ENCODE results near the gene ENTR1. TPM values are rescaled to one million over a fixed set of nuclear protein-coding genes. Genes with fewer than 3 reads are reported as not detected.
A peak's percentile ranks its signal among the peaks of the same experiment; 100 is the strongest.

Gene ENTR1
- total RNA-seq, 2 experiments from 2014 or later = 85.7 to 91.6 TPM

DNA sequence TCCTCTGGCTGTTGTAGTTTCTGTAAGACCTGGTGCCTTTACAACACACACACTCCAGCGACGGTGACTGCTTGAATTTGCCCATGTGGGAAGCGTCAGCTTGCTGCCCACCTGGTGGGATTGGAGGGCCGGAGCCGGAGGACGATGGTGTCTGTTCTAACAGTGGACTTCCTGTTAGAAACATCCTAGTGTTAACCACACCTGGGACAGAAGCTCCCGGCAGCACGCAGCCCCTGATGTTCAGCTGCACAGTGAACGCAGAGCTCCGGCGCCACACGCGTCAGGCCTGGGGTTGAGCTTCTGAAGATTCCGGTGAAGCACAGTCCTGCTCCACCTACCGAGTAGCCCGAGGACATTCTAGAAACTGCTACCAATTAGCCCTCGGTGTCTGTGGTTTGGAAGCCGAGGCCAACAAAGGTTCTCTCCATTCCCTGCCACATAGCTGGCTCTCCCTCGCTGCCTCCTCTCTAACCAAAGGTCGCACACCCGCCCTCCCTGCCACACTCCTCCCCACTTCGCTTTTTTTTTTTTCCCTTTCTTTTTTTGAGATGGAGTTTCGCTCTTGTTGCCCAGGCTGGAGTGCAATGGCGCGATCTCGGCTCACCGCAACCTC lies 14.4 kb upstream of the ENTR1 start:
- DNase-seq = no peak
- no peak overlapping the region for H3K27ac Mint-ChIP-seq
- intact Hi-C loops (cut with micrococcal nuclease) = loop anchor here (5.0 kb wide), 1 partner anchor 52 kb away; no protein-coding TSS in a partner anchor
- CTCF ChIA-PET = interaction anchor here (2.0 kb wide), 1 partner anchor 15 kb away, joined by 5 read pairs; no protein-coding TSS in a partner anchor
- no peak overlapping the region for H3K4me3 Mint-ChIP-seq
- peaks cover 18% of the 10 kb centered on the region for H3K36me3 Mint-ChIP-seq (ENCODE audit: low read depth)
- H3K4me1 Mint-ChIP-seq (ENCODE audit: low read depth) = no peaks in the 10 kb centered on the region
- H3K27me3 Mint-ChIP-seq (ENCODE audit: low read depth) = no peaks in the 10 kb centered on the region
- H3K9me3 Mint-ChIP-seq = no peaks in the 10 kb centered on the region

DNA sequence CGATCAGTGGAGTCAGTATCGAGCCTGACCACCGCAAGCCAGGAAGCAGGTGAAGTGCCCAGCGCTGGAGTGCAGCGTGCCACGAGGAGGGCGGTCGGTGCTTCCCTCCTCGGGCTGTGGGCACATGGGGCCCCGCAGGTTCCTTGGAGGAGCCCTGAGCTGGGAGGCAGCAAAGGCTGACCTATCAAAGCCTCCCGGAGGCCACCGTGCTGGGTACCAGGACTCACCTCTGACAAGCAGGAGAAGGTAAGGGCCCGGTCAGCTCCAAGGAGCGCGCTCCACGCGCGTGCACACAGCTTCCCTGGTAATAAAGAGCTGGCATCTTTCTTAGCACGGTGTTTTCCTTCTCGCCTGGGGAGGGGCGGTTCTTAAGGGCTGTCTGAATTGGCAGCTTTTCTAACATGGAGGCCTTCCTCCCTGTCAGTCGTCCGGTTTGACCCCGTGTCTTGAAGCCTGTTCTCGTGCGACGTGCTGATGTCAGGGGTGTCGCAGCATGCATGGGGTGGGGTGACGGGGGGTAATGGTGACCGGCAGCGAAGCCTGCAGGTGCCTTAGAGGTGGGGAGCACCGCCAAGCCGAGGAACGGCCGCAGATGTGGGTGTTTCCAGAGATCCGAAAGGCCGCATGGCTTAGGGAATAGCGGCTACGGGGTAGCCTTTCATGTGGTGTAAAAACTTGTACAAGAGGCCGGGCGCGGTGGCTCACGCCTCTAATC lies 13.2 kb upstream of the ENTR1 start:
- CTCF ChIA-PET = no interaction called here

DNA sequence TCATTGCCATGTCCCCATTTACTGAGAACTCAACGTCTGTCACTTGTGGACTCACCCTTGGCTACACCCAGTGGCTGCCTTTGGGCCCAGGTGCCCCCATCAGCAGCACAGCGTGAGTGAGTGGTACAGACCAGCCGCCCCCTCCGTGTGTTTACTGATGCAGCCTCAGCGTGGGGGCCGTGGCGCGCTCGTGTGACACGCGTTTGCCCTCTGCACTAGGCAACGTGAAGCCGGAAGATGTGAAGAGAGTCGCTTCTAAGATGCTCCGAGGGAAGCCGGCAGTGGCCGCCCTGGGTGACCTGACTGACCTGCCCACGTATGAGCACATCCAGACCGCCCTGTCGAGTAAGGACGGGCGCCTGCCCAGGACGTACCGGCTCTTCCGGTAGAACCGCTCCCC lies 12.5 kb upstream of the ENTR1 start:
- Mint-ChIP-seq H3K36me3 (ENCODE audit: low read depth) (peaks cover 24% of the 10 kb centered on the region), H3K9me3 (no peaks in the 10 kb centered on the region), H3K27ac (no peak overlapping the region), H3K27me3 (ENCODE audit: low read depth) (no peaks in the 10 kb centered on the region), H3K4me3 (no peak overlapping the region), H3K4me1 (ENCODE audit: low read depth) (no peaks in the 10 kb centered on the region)
- CTCF ChIA-PET = no interaction called here
- intact Hi-C loops (cut with micrococcal nuclease) = loop anchor here (5.0 kb wide), 1 partner anchor 54 kb away; no protein-coding TSS in a partner anchor
- DNase-seq = no peak

More for the DNA sequence above, 13.2 kb upstream of the ENTR1 start:
- H3K4me1 Mint-ChIP-seq (ENCODE audit: low read depth) = no peaks in the 10 kb centered on the region
- H3K27ac Mint-ChIP-seq = no peak overlapping the region
- no peaks in the 10 kb centered on the region for H3K9me3 Mint-ChIP-seq
- intact Hi-C loops (cut with micrococcal nuclease) = loop anchor here (5.0 kb wide), 1 partner anchor 54 kb away; no protein-coding TSS in a partner anchor
- no peak overlapping the region for H3K4me3 Mint-ChIP-seq
- DNase-seq = no peak
- H3K27me3 Mint-ChIP-seq (ENCODE audit: low read depth) = no peaks in the 10 kb centered on the region
- H3K36me3 Mint-ChIP-seq (ENCODE audit: low read depth) = peaks cover 23% of the 10 kb centered on the region

DNA sequence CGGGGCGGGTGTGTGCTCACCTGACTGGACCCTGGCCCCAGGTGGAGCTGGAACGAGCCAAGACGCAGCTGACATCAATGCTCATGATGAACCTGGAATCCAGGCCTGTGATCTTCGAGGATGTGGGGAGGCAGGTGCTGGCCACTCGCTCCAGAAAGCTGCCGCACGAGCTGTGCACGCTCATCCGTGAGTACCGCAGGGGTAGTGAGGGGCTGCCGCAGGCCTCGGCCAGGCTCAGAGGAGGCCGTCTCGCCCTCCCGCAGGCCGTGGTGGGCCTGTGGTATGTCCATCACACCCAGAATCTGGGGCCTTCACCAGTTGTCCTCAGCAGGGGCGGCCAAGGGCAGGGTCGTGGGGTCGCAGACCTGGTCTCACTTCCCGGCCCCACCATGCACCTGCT lies 11.4 kb upstream of the ENTR1 start:
- intact Hi-C loops (cut with micrococcal nuclease) = loop anchor here (5.0 kb wide), 1 partner anchor 56 kb away; no protein-coding TSS in a partner anchor
- Mint-ChIP-seq H3K36me3 (ENCODE audit: low read depth) (peaks cover 28% of the 10 kb centered on the region), H3K4me3 (no peak overlapping the region), H3K9me3 (no peaks in the 10 kb centered on the region), H3K4me1 (ENCODE audit: low read depth) (no peaks in the 10 kb centered on the region), H3K27ac (no peak overlapping the region), H3K27me3 (ENCODE audit: low read depth) (no peaks in the 10 kb centered on the region)
- no peak for DNase-seq
- CTCF ChIA-PET = no interaction called here

DNA sequence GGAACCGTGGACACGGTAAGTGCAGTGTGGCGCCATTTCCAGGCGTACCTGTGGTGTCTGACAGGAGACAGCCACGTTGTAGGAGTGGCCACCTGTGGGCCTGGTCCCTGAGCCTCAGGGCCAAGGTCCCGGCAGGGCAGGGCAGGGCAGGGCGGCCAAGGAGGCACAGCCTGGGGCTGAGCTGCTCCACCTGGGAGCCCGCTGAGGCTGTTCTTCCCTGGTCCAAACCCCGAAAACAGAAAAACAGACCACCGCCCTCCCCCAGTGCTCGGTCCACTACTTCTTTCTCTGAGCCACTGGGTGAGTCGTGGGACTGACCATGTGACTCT lies 8.6 kb upstream of the ENTR1 start:
- Mint-ChIP-seq H3K36me3 (ENCODE audit: low read depth) (peaks cover 29% of the 10 kb centered on the region), H3K4me1 (ENCODE audit: low read depth) (no peaks in the 10 kb centered on the region), H3K9me3 (no peaks in the 10 kb centered on the region), H3K4me3 (no peak overlapping the region), H3K27ac (no peak overlapping the region), H3K27me3 (ENCODE audit: low read depth) (no peaks in the 10 kb centered on the region)
- intact Hi-C loops (cut with micrococcal nuclease) = no loop called here
- CTCF ChIA-PET = no interaction called here
- DNase-seq = no peak

DNA sequence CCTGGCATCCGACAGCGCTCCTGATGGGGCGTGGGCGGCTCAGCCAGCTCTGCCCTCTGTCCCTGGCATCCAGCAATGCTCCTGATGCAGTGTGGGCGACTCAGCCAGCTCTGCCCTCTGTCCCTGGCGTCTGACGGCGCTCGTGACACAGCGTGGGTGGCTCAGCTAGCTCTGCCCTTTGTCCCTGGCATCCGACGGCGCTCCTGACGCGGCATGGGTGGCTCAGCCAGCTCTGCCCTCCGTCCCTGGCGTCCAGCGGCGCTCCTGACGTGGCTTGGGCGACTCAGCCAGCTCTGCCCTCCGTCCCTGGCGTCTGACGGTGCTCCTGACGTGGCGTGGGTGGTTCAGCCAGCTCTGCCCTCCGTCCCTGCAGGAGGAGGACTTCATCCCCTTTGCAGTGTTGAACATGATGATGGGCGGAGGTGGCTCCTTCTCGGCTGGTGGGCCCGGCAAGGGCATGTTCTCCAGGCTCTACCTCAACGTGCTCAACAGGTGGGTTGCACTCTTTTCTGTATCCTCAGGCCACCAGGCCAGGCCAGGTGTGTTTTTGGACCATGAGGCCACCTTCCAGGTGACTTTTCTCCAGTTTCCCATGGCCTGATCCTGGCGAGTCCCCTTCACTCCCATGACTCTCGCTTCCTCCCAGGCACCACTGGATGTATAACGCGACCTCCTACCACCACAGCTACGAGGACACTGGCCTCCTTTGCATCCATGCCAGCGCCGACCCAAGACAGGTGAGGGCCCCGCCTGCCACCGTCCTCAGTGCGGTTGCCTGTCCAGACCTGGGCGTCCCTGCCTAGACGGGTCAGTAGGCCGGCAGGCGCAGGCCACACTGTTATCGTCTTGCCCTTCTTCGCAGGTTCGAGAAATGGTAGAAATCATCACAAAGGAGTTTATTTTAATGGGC lies 8.0 kb upstream of the ENTR1 start:
- Mint-ChIP-seq H3K27ac (no peak overlapping the region), H3K4me3 (no peak overlapping the region), H3K36me3 (ENCODE audit: low read depth) (peaks cover 33% of the 10 kb centered on the region), H3K4me1 (ENCODE audit: low read depth) (no peaks in the 10 kb centered on the region), H3K27me3 (ENCODE audit: low read depth) (no peaks in the 10 kb centered on the region), H3K9me3 (no peaks in the 10 kb centered on the region)
- no peak for DNase-seq
- CTCF ChIA-PET = no interaction called here
- intact Hi-C loops (cut with micrococcal nuclease) = no loop called here

DNA sequence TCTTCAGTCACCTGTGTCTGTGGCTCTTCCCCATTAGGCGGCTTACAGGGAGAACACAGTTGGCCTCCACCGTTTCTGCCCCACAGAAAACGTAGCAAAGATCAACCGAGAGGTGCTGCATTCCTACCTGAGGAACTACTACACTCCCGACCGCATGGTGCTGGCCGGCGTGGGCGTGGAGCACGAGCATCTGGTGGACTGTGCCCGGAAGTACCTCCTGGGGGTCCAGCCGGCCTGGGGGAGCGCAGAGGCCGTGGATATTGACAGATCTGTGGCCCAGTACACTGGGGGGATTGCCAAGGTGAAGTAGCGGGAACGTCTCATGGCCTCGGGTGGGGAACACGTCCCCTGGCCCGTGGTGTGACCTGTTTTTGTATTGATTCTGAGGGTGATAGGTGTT lies 6.5 kb upstream of the ENTR1 start:
- Mint-ChIP-seq H3K9me3 (no peaks in the 10 kb centered on the region), H3K27me3 (ENCODE audit: low read depth) (no peaks in the 10 kb centered on the region), H3K27ac (no peak overlapping the region), H3K4me1 (ENCODE audit: low read depth) (peaks cover 10% of the 10 kb centered on the region), H3K36me3 (ENCODE audit: low read depth) (peaks cover 39% of the 10 kb centered on the region), H3K4me3 (no peak overlapping the region)
- intact Hi-C loops (cut with micrococcal nuclease) = no loop called here
- DNase-seq = no peak
- CTCF ChIA-PET = no interaction called here

DNA sequence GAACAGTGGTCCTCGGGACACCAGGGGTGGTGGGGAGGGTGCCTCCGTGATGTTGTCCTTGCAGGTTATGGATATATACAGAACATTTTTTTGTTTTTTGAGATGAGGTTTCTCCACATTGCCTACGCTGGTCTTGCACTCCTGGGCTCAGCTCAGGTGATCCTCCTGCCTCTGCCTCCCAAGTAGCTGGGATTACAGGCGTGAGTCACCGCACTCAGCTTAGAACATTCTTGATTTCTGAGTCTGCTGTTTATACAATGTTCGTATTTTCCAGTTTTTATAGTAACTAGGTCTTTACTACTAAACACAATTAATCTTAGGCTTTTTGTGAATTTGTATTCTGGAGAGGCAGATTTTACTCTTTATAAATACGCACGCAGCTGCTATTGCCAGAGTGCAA lies 6.0 kb upstream of the ENTR1 start:
- no peak overlapping the region for H3K27ac Mint-ChIP-seq
- no peaks in the 10 kb centered on the region for H3K27me3 Mint-ChIP-seq (ENCODE audit: low read depth)
- intact Hi-C loops (cut with micrococcal nuclease) = no loop called here
- no peak for DNase-seq
- no peaks in the 10 kb centered on the region for H3K9me3 Mint-ChIP-seq
- CTCF ChIA-PET = no interaction called here
- no peak overlapping the region for H3K4me3 Mint-ChIP-seq
- peaks cover 41% of the 10 kb centered on the region for H3K36me3 Mint-ChIP-seq (ENCODE audit: low read depth)
- peaks cover 15% of the 10 kb centered on the region for H3K4me1 Mint-ChIP-seq (ENCODE audit: low read depth)

DNA sequence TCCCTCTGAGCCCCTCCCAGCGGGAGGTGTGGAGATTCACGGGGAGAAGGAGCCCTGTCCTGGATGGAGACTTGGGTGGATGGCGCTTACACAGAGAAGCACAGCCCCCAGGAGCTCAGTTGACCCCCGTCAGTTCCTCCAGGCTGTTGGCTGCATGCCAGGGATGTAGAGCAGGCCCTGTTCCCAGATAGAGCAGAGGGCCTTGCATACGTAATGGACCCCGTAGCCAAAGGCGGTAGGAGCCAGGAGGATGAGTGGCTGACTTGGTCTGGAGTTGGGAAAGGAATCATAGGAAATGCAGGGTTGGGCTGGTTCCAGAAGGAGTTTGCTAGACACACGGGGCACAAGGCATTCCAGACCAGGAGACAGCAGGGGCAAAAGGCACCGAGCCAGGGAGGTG lies 2.5 kb upstream of the ENTR1 start:
- H3K9me3 Mint-ChIP-seq = no peaks in the 10 kb centered on the region
- H3K27ac Mint-ChIP-seq = no peak overlapping the region
- DNase-seq = no peak
- H3K36me3 Mint-ChIP-seq (ENCODE audit: low read depth) = peaks cover 50% of the 10 kb centered on the region
- intact Hi-C loops (cut with micrococcal nuclease) = loop anchor here (5.0 kb wide), 1 partner anchor 829 kb away; the partner anchor contains the start of gene TUBB4B
- H3K4me1 Mint-ChIP-seq (ENCODE audit: low read depth) = peaks cover 40% of the 10 kb centered on the region
- no peak overlapping the region for H3K4me3 Mint-ChIP-seq
- H3K27me3 Mint-ChIP-seq (ENCODE audit: low read depth) = no peaks in the 10 kb centered on the region
- CTCF ChIA-PET = no interaction called here

DNA sequence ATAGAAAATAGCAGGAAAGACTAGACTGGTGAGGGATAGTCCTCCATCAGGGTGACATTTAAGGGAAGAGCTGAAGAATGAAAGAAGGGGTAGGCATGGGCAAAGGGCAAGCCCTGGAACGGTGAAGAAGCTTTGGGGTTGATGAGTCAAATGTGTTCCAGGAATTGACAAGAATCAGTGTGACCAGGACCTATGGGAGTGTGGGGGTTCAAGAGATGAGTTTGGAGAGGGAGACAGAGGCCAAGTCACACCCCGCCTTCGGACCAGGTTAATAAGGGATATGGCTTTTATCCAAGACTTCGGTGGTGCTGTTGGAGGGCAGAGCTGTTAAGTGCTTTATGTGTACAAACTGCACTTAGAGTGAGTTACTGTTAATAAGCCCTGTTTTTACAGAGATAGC lies 964 bp upstream of the ENTR1 start:
- Mint-ChIP-seq H3K4me1 (ENCODE audit: low read depth) (peaks cover 54% of the 10 kb centered on the region), H3K27me3 (ENCODE audit: low read depth) (no peaks in the 10 kb centered on the region), H3K4me3 (peak overlapping the region; percentile 90), H3K9me3 (no peaks in the 10 kb centered on the region), H3K36me3 (ENCODE audit: low read depth) (peaks cover 53% of the 10 kb centered on the region), H3K27ac (peak overlapping the region; percentile 88)
- intact Hi-C loops (cut with micrococcal nuclease) = loop anchor here (5.0 kb wide), 1 partner anchor 831 kb away; the partner anchor contains the start of gene TUBB4B
- no peak for DNase-seq
- CTCF ChIA-PET = interaction anchor here (0.9 kb wide), 2 partner anchors 11 to 29 kb away, joined by 3 read pairs; no protein-coding TSS in a partner anchor

DNA sequence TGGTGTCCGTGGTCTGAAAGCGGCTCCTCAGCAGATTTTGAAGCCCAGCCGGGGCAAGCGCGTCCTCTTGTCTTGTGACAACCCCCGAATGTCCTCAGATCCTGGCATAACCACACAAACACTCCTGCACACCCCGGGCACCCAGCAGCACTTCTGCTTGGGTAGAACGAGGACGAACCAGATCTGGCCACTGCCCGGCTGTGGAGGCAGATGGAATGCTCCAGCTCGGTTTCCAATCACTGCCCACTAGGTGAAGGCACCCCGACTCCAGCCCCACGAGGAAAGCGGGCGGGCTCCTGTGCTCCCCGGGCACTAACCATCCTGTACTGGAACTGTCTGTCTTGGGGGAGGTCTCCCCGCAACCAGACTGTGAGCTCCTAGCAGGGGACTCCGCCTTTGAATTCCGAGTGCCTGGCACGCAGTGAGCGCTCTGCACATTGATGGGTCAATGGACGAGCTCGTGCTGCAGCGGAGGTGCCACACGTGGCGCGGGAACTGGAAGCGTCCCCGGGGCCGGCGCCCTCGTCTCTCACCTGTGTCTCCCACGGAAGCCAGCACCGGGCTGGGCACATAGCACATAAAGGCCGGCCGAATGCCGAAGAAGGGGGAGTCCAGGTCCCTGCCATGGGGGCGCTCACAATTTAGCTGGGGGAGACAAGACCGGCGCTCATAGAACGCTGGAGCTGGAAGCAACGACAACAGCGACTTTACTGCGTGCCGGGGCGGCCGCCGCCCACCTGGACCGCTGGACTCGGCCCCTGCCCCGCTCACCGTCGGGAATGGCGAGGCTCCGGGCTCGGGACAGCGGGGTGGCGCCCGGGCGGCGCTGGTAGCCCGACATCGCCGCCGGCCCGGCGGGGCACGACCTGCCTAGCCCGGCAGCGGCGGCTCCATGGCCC lies 608 bp downstream of the ENTR1 start:
- peak; percentile 51 for DNase-seq
- Mint-ChIP-seq H3K27me3 (ENCODE audit: low read depth) (no peaks in the 10 kb centered on the region), H3K4me1 (ENCODE audit: low read depth) (peaks cover 64% of the 10 kb centered on the region), H3K9me3 (no peaks in the 10 kb centered on the region), H3K27ac (peak overlapping the region; percentile 95), H3K36me3 (ENCODE audit: low read depth) (peaks cover 64% of the 10 kb centered on the region), H3K4me3 (peak overlapping the region; percentile 88)
- CTCF ChIA-PET = interaction anchor here (0.6 to 2.1 kb wide), 5 partner anchors 9 to 493 kb away, joined by 3 to 8 read pairs (median 4); partner anchors contain the start of gene INPP5E
- intact Hi-C loops (cut with micrococcal nuclease) = loop anchor here (1.0 to 5.0 kb wide), 2 partner anchors 10 to 832 kb away; partner anchors contain the start of genes SNAPC4 and TUBB4B

All from activated naive CD4-positive, alpha-beta T cell treated with anti-CD3 and anti-CD28 coated beads for 36 hours (primary cell).